ENCODE data around the gene GUCA1C. TPM values are rescaled to one million over a fixed set of nuclear protein-coding genes. Genes with fewer than 3 reads are reported as not detected.

Gene GUCA1C
- total and polyA plus RNA-seq, 2 donors (not counting 3 experiments of a cell fraction or from before 2014, with no cell fraction given), result not detected

GRCh38 chr3:108907194-108907593 lies 46.5 kb downstream of the GUCA1C start:
- no peaks in the 10 kb centered on the region for H3K27me3 ChIP-seq (ENCODE audit: control insufficient read depth in 2 of 2, insufficient read depth in 2 of 2, low read length in 2 of 2)
- BruUV-seq (replicated peaks), result no TSS peak
- H3K36me3 ChIP-seq (ENCODE audit: control insufficient read depth in 2 of 2, extremely low read depth in 1 of 2, insufficient read depth in 2 of 2, low read length in 2 of 2), result no peaks in the 10 kb centered on the region
- dilution Hi-C loops (cut with MboI; ENCODE audit: extremely low pct_ligation_motif_present, low sequenced_read_pairs) (no loop called here), intact Hi-C loops (cut with micrococcal nuclease) (no loop called here)
- DNase-seq (ENCODE audit: low read depth, low spot score), result no peak
- H3K27ac ChIP-seq (ENCODE audit: insufficient read depth, low read depth, low read length), result no peak overlapping the region
- H3K9me1 ChIP-seq (replicated peaks; ENCODE audit: control insufficient read depth, extremely low read depth, insufficient read depth, low read length), result peaks cover 2% of the 10 kb centered on the region
- no peaks in the 10 kb centered on the region for H4K20me1 ChIP-seq (replicated peaks; ENCODE audit: control insufficient read depth, extremely low read depth, insufficient read depth, low read length)
- no peak overlapping the region for H2AFZ ChIP-seq (ENCODE audit: low read depth, low read length)
- H3K4me3 ChIP-seq (replicated peaks in 1 of 3; ENCODE audit: insufficient read depth in 1 of 3, low read depth in 1 of 3, low read length in 3 of 3), result no peak overlapping the region
- FAIRE-seq, result no peak
- no peaks in the 10 kb centered on the region for H3K4me1 ChIP-seq (ENCODE audit: control insufficient read depth, extremely low read depth, insufficient read depth, low read length)
- no peaks in the 10 kb centered on the region for H3K79me2 ChIP-seq (ENCODE audit: control insufficient read depth, insufficient read depth, low read length)
- H3K9ac ChIP-seq (replicated peaks; ENCODE audit: extremely low read depth, insufficient read depth, low read length), result no peak overlapping the region
- ChIA-PET POLR2A (no interaction called here), CTCF (interaction anchor here (0.7 kb wide), 1 partner anchor 8 kb away, joined by 3 read pairs; no protein-coding TSS in a partner anchor)
- TF ChIP-seq EZH2 (IDR thresholded peaks at IDR 0.05; ENCODE audit: borderline replicate concordance, low read depth, low read length, severe bottlenecking) (no peak), MYC (IDR thresholded peaks at IDR 0.05; ENCODE audit: low read depth, low read length) (no peak), GATA2 (IDR thresholded peaks at IDR 0.05; ENCODE audit: insufficient read depth, insufficient read length, low read depth, low read length) (no peak), MAX (IDR thresholded peaks at IDR 0.05; ENCODE audit: insufficient read depth, insufficient read length) (no peak), FOS (IDR thresholded peaks at IDR 0.05; ENCODE audit: borderline replicate concordance, insufficient read depth, low read length) (no peak), CTCF (IDR thresholded peaks at IDR 0.05; ENCODE audit: extremely low read depth in 1 of 2, insufficient read depth in 1 of 2, low read depth in 1 of 2, low read length in 2 of 2) (no peak), POLR2A (IDR thresholded peaks at IDR 0.05; ENCODE audit: low read depth, low read length) (no peak), POLR2AphosphoS5 (IDR thresholded peaks at IDR 0.05; ENCODE audit: insufficient read depth, low read depth, low read length) (no peak), JUN (IDR thresholded peaks at IDR 0.05; ENCODE audit: borderline replicate concordance, insufficient read depth, insufficient read length, low read depth) (no peak)
- H3K4me2 ChIP-seq (ENCODE audit: insufficient read depth, low read length), result no peak overlapping the region
- no peaks in the 10 kb centered on the region for H3K9me3 ChIP-seq (replicated peaks; ENCODE audit: control insufficient read depth, insufficient read depth, low read length)
